ENCODE measurements around the gene ZBTB8B. TPM values are rescaled to one million over a fixed set of nuclear protein-coding genes. Genes with fewer than 3 reads are reported as not detected.
A peak's percentile ranks its signal among the peaks of the same experiment; 100 is the strongest.

Gene ZBTB8B
- total RNA-seq, 2 donors from 2014 or later = 0.26 TPM; not detected in 1

- ATAC-seq (peak; percentile 33), DNase-seq (peak in 2 of 4 donors; percentile 3 to 12)
- H3K4me1 ChIP-seq = peaks cover 13% of the 10 kb centered on the region
- no peaks in the 10 kb centered on the region for H3K36me3 ChIP-seq (replicated peaks in 1 of 2; ENCODE audit: insufficient read depth in 1 of 2, low read depth in 2 of 2)
- H3K9me3 ChIP-seq = no peaks in the 10 kb centered on the region
- H3K27me3 ChIP-seq = peaks cover 0 to 9% of the 10 kb centered on the region in 2 donors
- intact Hi-C loops (cut with DNase I) = no loop called here
- H3K27ac ChIP-seq = no peak overlapping the region
- 5 to 6% methylated on average over 19 of the region's 19 CpGs for WGBS, 2 donors
- H3K4me3 ChIP-seq = peak overlapping the region in 1 of 2 donors; percentile 11
- no peak for TF ChIP-seq CTCF (IDR thresholded peaks at IDR 0.05)
- no peak for TF ChIP-seq POLR2A (IDR thresholded peaks at IDR 0.05)
Observed at GRCh38 chr1:32464191-32464715, 619 bp upstream of the ZBTB8B start.

GRCh38 chr1:32465578-32465933, 684 bp downstream of the ZBTB8B start:
- no peak for DNase-seq
- H3K27me3 ChIP-seq = peaks cover 0 to 11% of the 10 kb centered on the region in 2 donors

GRCh38 chr1:32466761-32467160, 1.9 kb downstream of the ZBTB8B start:
- intact Hi-C loops (cut with DNase I) = no loop called here
- peaks cover 0 to 11% of the 10 kb centered on the region in 2 donors for H3K27me3 ChIP-seq
- H3K9me3 ChIP-seq = no peaks in the 10 kb centered on the region
- ATAC-seq = no peak
- H3K36me3 ChIP-seq (replicated peaks in 1 of 2; ENCODE audit: insufficient read depth in 1 of 2, low read depth in 2 of 2) = no peaks in the 10 kb centered on the region
- 80 to 87% methylated on average over 4 of the region's 4 CpGs for WGBS, 2 donors
- H3K4me1 ChIP-seq = peaks cover 13% of the 10 kb centered on the region
- TF ChIP-seq POLR2A (IDR thresholded peaks at IDR 0.05) = no peak
- TF ChIP-seq CTCF (IDR thresholded peaks at IDR 0.05) = no peak
- no peak for DNase-seq
- H3K27ac ChIP-seq = no peak overlapping the region
- no peak overlapping the region for H3K4me3 ChIP-seq

More at GRCh38 chr1:32465578-32465933, 684 bp downstream of the ZBTB8B start:
- no peaks in the 10 kb centered on the region for H3K36me3 ChIP-seq (replicated peaks in 1 of 2; ENCODE audit: insufficient read depth in 1 of 2, low read depth in 2 of 2)
- WGBS, 2 donors = 31 to 50% methylated on average over 8 to 11 of the region's 11 CpGs
- H3K4me3 ChIP-seq = no peak overlapping the region
- no peak overlapping the region for H3K27ac ChIP-seq
- H3K4me1 ChIP-seq = peaks cover 13% of the 10 kb centered on the region
- no peak for ATAC-seq
- no peaks in the 10 kb centered on the region for H3K9me3 ChIP-seq
- intact Hi-C loops (cut with DNase I) = no loop called here
- TF ChIP-seq POLR2A (IDR thresholded peaks at IDR 0.05) (no peak), CTCF (IDR thresholded peaks at IDR 0.05) (no peak)

- Histone ChIP-seq H3K9me3 (no peaks in the 10 kb centered on the region), H3K36me3 (replicated peaks in 1 of 2; ENCODE audit: insufficient read depth in 1 of 2, low read depth in 2 of 2) (no peaks in the 10 kb centered on the region), H3K27ac (no peak overlapping the region), H3K4me1 (peaks cover 13% of the 10 kb centered on the region), H3K4me3 (no peak overlapping the region), H3K27me3 (peaks cover 0 to 11% of the 10 kb centered on the region in 2 donors)
- ATAC-seq = no peak
- intact Hi-C loops (cut with DNase I) = no loop called here
- WGBS, 2 donors = 83 to 90% methylated on average over 8 of the region's 8 CpGs
- TF ChIP-seq POLR2A (IDR thresholded peaks at IDR 0.05) = no peak
- TF ChIP-seq CTCF (IDR thresholded peaks at IDR 0.05) = no peak
- no peak for DNase-seq
Observed at GRCh38 chr1:32468791-32469190, 3.9 kb downstream of the ZBTB8B start.

GRCh38 chr1:32470431-32470830, 5.6 kb downstream of the ZBTB8B start:
- no peak for DNase-seq
- H3K27me3 ChIP-seq = peaks cover 0 to 11% of the 10 kb centered on the region in 2 donors
- no peak for TF ChIP-seq POLR2A (IDR thresholded peaks at IDR 0.05)
- no peak for TF ChIP-seq CTCF (IDR thresholded peaks at IDR 0.05)
- no peak overlapping the region for H3K27ac ChIP-seq
- intact Hi-C loops (cut with DNase I) = no loop called here
- peaks cover 12% of the 10 kb centered on the region for H3K4me1 ChIP-seq
- ATAC-seq = no peak
- H3K9me3 ChIP-seq = no peaks in the 10 kb centered on the region
- WGBS, 2 donors = 82 to 84% methylated on average over 11 of the region's 11 CpGs
- H3K36me3 ChIP-seq (replicated peaks in 1 of 2; ENCODE audit: insufficient read depth in 1 of 2, low read depth in 2 of 2) = no peaks in the 10 kb centered on the region
- no peak overlapping the region for H3K4me3 ChIP-seq
